Activated T-cell treated with anti-CD3 and anti-CD28 coated beads for 4 hours (primary cell): ENCODE data around the gene GMEB1.
"Not testable (repeated sequence)": the region's sequence is repeated elsewhere in the genome, so short reads cannot be mapped to it uniquely, and the experiment has no call there.

Experiments
- DNase-seq: peaks from one replicate; pipeline ENCODE4 v3.0.0-alpha.2; 2020

The GMEB1 gene

GRCh38 chr1:28668191-28668955 is at the start of gene GMEB1:
GMEB1 (plus strand) TSS chr1:28668784; CDS start chr1:28683613, 14,829 bp downstream.
- DNase-seq, result peak; percentile 72

GRCh38 chr1:28631713-28632112 is 36.9 kb upstream of the GMEB1 start:
- no peak for DNase-seq

GRCh38 chr1:28632560-28632959 is 36.0 kb upstream of the GMEB1 start:
- DNase-seq, result no peak

GRCh38 chr1:28640766-28641165 is 27.8 kb upstream of the GMEB1 start:
- DNase-seq, result peak; percentile 11

- DNase-seq, result no peak
These were observed 26.3 kb upstream of the GMEB1 start for GRCh38 chr1:28642056-28642846.

GRCh38 chr1:28642847-28643635 is 25.5 kb upstream of the GMEB1 start, which contains the start of gene TAF12:
TAF12 (minus strand) TSS chr1:28643067; CDS start chr1:28622081, 20,986 bp downstream.
- DNase-seq, result peak; percentile 86

GRCh38 chr1:28644494-28644893 is 24.1 kb upstream of the GMEB1 start:
- no peak for DNase-seq

- DNase-seq, result not testable (repeated sequence)
These were observed 23.2 kb upstream of the GMEB1 start for GRCh38 chr1:28645406-28645805.

GRCh38 chr1:28646040-28646439 is 22.5 kb upstream of the GMEB1 start:
- no peak for DNase-seq

- DNase-seq, result peak; percentile 76
These were observed 20.5 kb upstream of the GMEB1 start for GRCh38 chr1:28648008-28648473.

GRCh38 chr1:28648474-28649198 is 19.9 kb upstream of the GMEB1 start, which contains the start of gene RNU11:
RNU11 (plus strand) TSS chr1:28648600.
- peak; percentile 78 for DNase-seq

- not testable (repeated sequence) for DNase-seq
These were observed 15.5 kb upstream of the GMEB1 start for GRCh38 chr1:28653063-28653462.

- not testable (repeated sequence) for DNase-seq
These were observed 14.7 kb upstream of the GMEB1 start for GRCh38 chr1:28653870-28654269.

- DNase-seq, result not testable (repeated sequence)
These were observed 12.9 kb upstream of the GMEB1 start for GRCh38 chr1:28655448-28656311.

GRCh38 chr1:28656335-28656734 is 12.2 kb upstream of the GMEB1 start:
- no peak for DNase-seq

GRCh38 chr1:28663871-28664470 is 4.6 kb upstream of the GMEB1 start:
- DNase-seq, result no peak

- DNase-seq, result no peak
These were observed 1.8 kb upstream of the GMEB1 start for GRCh38 chr1:28666806-28667205.

GRCh38 chr1:28668956-28669723 is 556 bp downstream of the GMEB1 start:
- DNase-seq, result peak; percentile 25

GRCh38 chr1:28671254-28671780 is 2.7 kb downstream of the GMEB1 start:
- DNase-seq, result no peak

- DNase-seq, result not testable (repeated sequence)
These were observed 4.4 kb downstream of the GMEB1 start for GRCh38 chr1:28672971-28673370.
